ENCODE results near the gene LMF2. TPM values are rescaled to one million over a fixed set of nuclear protein-coding genes. Genes with fewer than 3 reads are reported as not detected.

LMF2 gene
- total RNA-seq, 3 donors from 2014 or later, result 35.7 to 54.9 (median 39.5) TPM

- Histone ChIP-seq H3K36me3 (peaks cover 28% of the 10 kb centered on the region), H3K27me3 (no peaks in the 10 kb centered on the region), H3K4me1 (peaks cover 5 to 12% of the 10 kb centered on the region in 2 donors), H3K27ac (no peak overlapping the region), H3K9me3 (no peaks in the 10 kb centered on the region), H3K4me3 (no peak overlapping the region)
- no peak for DNase-seq (ENCODE audit: low spot score in 2 of 2)
- intact Hi-C loops (cut with DNase I; ENCODE audit: low total_unique reads), result no loop called here
- TF ChIP-seq POLR2AphosphoS5 (IDR thresholded peaks at IDR 0.05), result no peak
- no peak for TF ChIP-seq POLR2A (IDR thresholded peaks at IDR 0.05)
- TF ChIP-seq CTCF (IDR thresholded peaks at IDR 0.05), result no peak
Observed at GRCh38 chr22:50465066-50465930, 42.2 kb downstream of the LMF2 start.

- TF ChIP-seq POLR2AphosphoS5 (IDR thresholded peaks at IDR 0.05) (no peak), POLR2A (IDR thresholded peaks at IDR 0.05) (no peak), CTCF (IDR thresholded peaks at IDR 0.05) (no peak)
- DNase-seq (ENCODE audit: low spot score in 2 of 2), result no peak
- intact Hi-C loops (cut with DNase I; ENCODE audit: low total_unique reads), result no loop called here
- H3K27me3 ChIP-seq, result no peaks in the 10 kb centered on the region
- no peaks in the 10 kb centered on the region for H3K9me3 ChIP-seq
- no peak overlapping the region for H3K27ac ChIP-seq
- no peak overlapping the region for H3K4me3 ChIP-seq
- peaks cover 34% of the 10 kb centered on the region for H3K36me3 ChIP-seq
- H3K4me1 ChIP-seq, result peaks cover 0 to 3% of the 10 kb centered on the region in 2 donors
Observed at GRCh38 chr22:50464451-50464850, 43.1 kb downstream of the LMF2 start.

GRCh38 chr22:50463188-50463900 lies 44.2 kb downstream of the LMF2 start:
- H3K27me3 ChIP-seq, result no peaks in the 10 kb centered on the region
- intact Hi-C loops (cut with DNase I; ENCODE audit: low total_unique reads), result no loop called here
- H3K36me3 ChIP-seq, result peaks cover 42% of the 10 kb centered on the region
- no peaks in the 10 kb centered on the region for H3K9me3 ChIP-seq
- DNase-seq (ENCODE audit: low spot score in 2 of 2), result no peak
- TF ChIP-seq POLR2A (IDR thresholded peaks at IDR 0.05) (no peak), CTCF (IDR thresholded peaks at IDR 0.05) (no peak), POLR2AphosphoS5 (IDR thresholded peaks at IDR 0.05) (no peak)
- H3K4me1 ChIP-seq, result no peaks in the 10 kb centered on the region
- no peak overlapping the region for H3K4me3 ChIP-seq
- H3K27ac ChIP-seq, result no peak overlapping the region

GRCh38 chr22:50461979-50462540 lies 45.4 kb downstream of the LMF2 start:
- Histone ChIP-seq H3K27ac (no peak overlapping the region), H3K4me1 (no peaks in the 10 kb centered on the region), H3K27me3 (no peaks in the 10 kb centered on the region), H3K4me3 (no peak overlapping the region), H3K36me3 (peaks cover 42% of the 10 kb centered on the region), H3K9me3 (no peaks in the 10 kb centered on the region)
- DNase-seq (ENCODE audit: low spot score in 2 of 2), result no peak
- intact Hi-C loops (cut with DNase I; ENCODE audit: low total_unique reads), result no loop called here
- TF ChIP-seq POLR2A (IDR thresholded peaks at IDR 0.05), result no peak
- TF ChIP-seq CTCF (IDR thresholded peaks at IDR 0.05), result no peak
- no peak for TF ChIP-seq POLR2AphosphoS5 (IDR thresholded peaks at IDR 0.05)

GRCh38 chr22:50461536-50461935 lies 46.0 kb downstream of the LMF2 start:
- Histone ChIP-seq H3K27ac (no peak overlapping the region), H3K4me3 (no peak overlapping the region), H3K36me3 (peaks cover 42% of the 10 kb centered on the region), H3K4me1 (no peaks in the 10 kb centered on the region), H3K27me3 (no peaks in the 10 kb centered on the region), H3K9me3 (no peaks in the 10 kb centered on the region)
- intact Hi-C loops (cut with DNase I; ENCODE audit: low total_unique reads), result no loop called here
- TF ChIP-seq POLR2A (IDR thresholded peaks at IDR 0.05), result no peak
- TF ChIP-seq POLR2AphosphoS5 (IDR thresholded peaks at IDR 0.05), result no peak
- no peak for TF ChIP-seq CTCF (IDR thresholded peaks at IDR 0.05)
- no peak for DNase-seq (ENCODE audit: low spot score in 2 of 2)

Data from breast epithelium (tissue), 4 donors.